ENCODE results near the gene AIRE. TPM values are rescaled to one million over a fixed set of nuclear protein-coding genes. Genes with fewer than 3 reads are reported as not detected.
"Not testable (repeated sequence)": the region's sequence is repeated elsewhere in the genome, so short reads cannot be mapped to it uniquely, and the experiment has no call there.

Gene AIRE
- total RNA-seq, 2 experiments from 2014 or later = not detected

- intact Hi-C loops (cut with DNase I, micrococcal nuclease) = loop anchor here (2.0 to 10.0 kb wide), 6 partner anchors 141 to 1889 kb away; partner anchors contain the start of genes PKNOX1 (in 2 of the 2) and LSS (in 1 of the 2)
- no peak overlapping the region for H3K27ac Mint-ChIP-seq
- H3K4me1 Mint-ChIP-seq = peaks cover 18% of the 10 kb centered on the region
- H3K36me3 Mint-ChIP-seq (ENCODE audit: low read depth) = peaks cover 2% of the 10 kb centered on the region
- no peaks in the 10 kb centered on the region for H3K9me3 Mint-ChIP-seq (ENCODE audit: low read depth)
- peak overlapping the region; percentile 13 for H3K4me3 Mint-ChIP-seq
- ATAC-seq = peak; percentile 13
- ChIA-PET CTCF (interaction anchor here (0.7 to 1.5 kb wide), 4 partner anchors 37 to 152 kb away, joined by 3 to 4 read pairs (median 3); no protein-coding TSS in a partner anchor), POLR2A (interaction anchor here (0.7 kb wide), 1 partner anchor 10 kb away, joined by 3 read pairs; no protein-coding TSS in a partner anchor)
- H3K27me3 Mint-ChIP-seq = no peaks in the 10 kb centered on the region
- DNase-seq = peak; percentile 64
Observed at GRCh38 chr21:44337941-44338895, 52.5 kb downstream of the AIRE start.

- DNase-seq (peak; percentile 97), ATAC-seq (peak; percentile 97)
- intact Hi-C loops (cut with DNase I, micrococcal nuclease) = loop anchor here (1.0 to 10.0 kb wide), 14 partner anchors 40 to 1888 kb away; partner anchors contain the start of genes PKNOX1 (in 2 of the 2), LRRC3 (in 1 of the 2), LSS (in 1 of the 2) and PTTG1IP (in 1 of the 2)
- Mint-ChIP-seq H3K9me3 (ENCODE audit: low read depth) (no peaks in the 10 kb centered on the region), H3K4me1 (peaks cover 18% of the 10 kb centered on the region), H3K27me3 (no peaks in the 10 kb centered on the region), H3K4me3 (peak within 1 kb of the TSS; percentile 96), H3K27ac (peak within 1 kb of the TSS; percentile 98), H3K36me3 (ENCODE audit: low read depth) (peaks cover 2% of the 10 kb centered on the region)
- ChIA-PET POLR2A (interaction anchor here (0.7 kb wide), 1 partner anchor 8 kb away, joined by 3 read pairs; no protein-coding TSS in a partner anchor), CTCF (interaction anchor here (0.7 to 1.5 kb wide), 6 partner anchors 38 to 536 kb away, joined by 3 to 4 read pairs (median 3); no protein-coding TSS in a partner anchor)
Observed at GRCh38 chr21:44338971-44339910, 53.6 kb downstream of the AIRE start, which contains the start of gene CFAP410. TSS of gene CFAP410 (minus strand) at chr21:44339390. CDS start at chr21:44339194, 196 bp downstream.

- H3K27ac Mint-ChIP-seq; intact Hi-C loops (cut with DNase I, micrococcal nuclease); H3K4me3 Mint-ChIP-seq; ATAC-seq; DNase-seq; H3K36me3 Mint-ChIP-seq (ENCODE audit: low read depth); H3K9me3 Mint-ChIP-seq (ENCODE audit: low read depth); H3K27me3 Mint-ChIP-seq: not testable (repeated sequence)
- peaks cover 18% of the 10 kb centered on the region for H3K4me1 Mint-ChIP-seq
- CTCF ChIA-PET = interaction anchor here (0.6 to 2.4 kb wide), 3 partner anchors 12 to 80 kb away, joined by 3 to 9 read pairs (median 3); partner anchors contain the start of gene TRPM2
- POLR2A ChIA-PET = interaction anchor here (1.3 kb wide), 1 partner anchor 88 kb away, joined by 3 read pairs; no protein-coding TSS in a partner anchor
Observed at GRCh38 chr21:44341726-44342458, 56.2 kb downstream of the AIRE start.

- H3K27me3 Mint-ChIP-seq; POLR2A ChIA-PET; H3K36me3 Mint-ChIP-seq (ENCODE audit: low read depth); H3K4me3 Mint-ChIP-seq; DNase-seq; H3K9me3 Mint-ChIP-seq (ENCODE audit: low read depth); ATAC-seq; H3K27ac Mint-ChIP-seq; intact Hi-C loops (cut with DNase I, micrococcal nuclease): not testable (repeated sequence)
- H3K4me1 Mint-ChIP-seq = peaks cover 14% of the 10 kb centered on the region
- CTCF ChIA-PET = interaction anchor here (0.5 to 2.4 kb wide), 2 partner anchors 10 to 52 kb away, joined by 3 to 9 read pairs; partner anchors contain the start of gene TRPM2
Observed at GRCh38 chr21:44342981-44343380, 57.3 kb downstream of the AIRE start.

GRCh38 chr21:44344541-44345183 is 59.0 kb downstream of the AIRE start:
- intact Hi-C loops (cut with DNase I, micrococcal nuclease) = no loop called here
- Mint-ChIP-seq H3K4me3 (no peak overlapping the region), H3K9me3 (ENCODE audit: low read depth) (no peaks in the 10 kb centered on the region), H3K27ac (no peak overlapping the region), H3K27me3 (peaks cover 5% of the 10 kb centered on the region), H3K36me3 (ENCODE audit: low read depth) (no peaks in the 10 kb centered on the region), H3K4me1 (peaks cover 9% of the 10 kb centered on the region)
- ChIA-PET POLR2A (no interaction called here), CTCF (interaction anchor here (0.6 to 2.4 kb wide), 2 partner anchors 9 to 154 kb away, joined by 3 to 9 read pairs; partner anchors contain the start of gene TRPM2)
- DNase-seq = no peak
- no peak for ATAC-seq

- POLR2A ChIA-PET = no interaction called here
- CTCF ChIA-PET = no interaction called here
- Mint-ChIP-seq H3K4me3 (no peak overlapping the region), H3K27me3 (peaks cover 5% of the 10 kb centered on the region), H3K4me1 (peaks cover 2% of the 10 kb centered on the region), H3K9me3 (ENCODE audit: low read depth) (no peaks in the 10 kb centered on the region), H3K36me3 (ENCODE audit: low read depth) (no peaks in the 10 kb centered on the region), H3K27ac (no peak overlapping the region)
- DNase-seq = no peak
- intact Hi-C loops (cut with DNase I, micrococcal nuclease) = no loop called here
- no peak for ATAC-seq
Observed at GRCh38 chr21:44345495-44345894, 59.8 kb downstream of the AIRE start.

- intact Hi-C loops (cut with DNase I, micrococcal nuclease) = no loop called here
- CTCF ChIA-PET = no interaction called here
- Mint-ChIP-seq H3K36me3 (ENCODE audit: low read depth) (no peaks in the 10 kb centered on the region), H3K27ac (no peak overlapping the region), H3K4me1 (peaks cover 8% of the 10 kb centered on the region), H3K27me3 (peaks cover 8% of the 10 kb centered on the region), H3K4me3 (no peak overlapping the region), H3K9me3 (ENCODE audit: low read depth) (no peaks in the 10 kb centered on the region)
- POLR2A ChIA-PET = interaction anchor here (0.6 kb wide), 1 partner anchor 9 kb away, joined by 3 read pairs; no protein-coding TSS in a partner anchor
- ATAC-seq = no peak
- DNase-seq = no peak
Observed at GRCh38 chr21:44347911-44348451, 62.3 kb downstream of the AIRE start.

Other genes with a start within 250 kb of the AIRE start
- 10 to 100 TPM; 28.9 to 54.1 TPM for gene PWP2, start 178.5 kb upstream of the AIRE start, total RNA-seq
- 10 to 100 TPM; 30.3 to 43.2 TPM for gene GATD3, start 152.2 kb upstream of the AIRE start, total RNA-seq
- gene ICOSLG, start 44.9 kb upstream of the AIRE start, total RNA-seq = 1 to 10 TPM; 2.4 to 2.8 TPM
- not detected for gene DNMT3L, start 24.0 kb upstream of the AIRE start, total RNA-seq
- gene PFKL, start 14.2 kb downstream of the AIRE start, total RNA-seq = 100 to 1,000 TPM; 167 to 202 TPM
- gene CFAP410, start 53.5 kb downstream of the AIRE start, total RNA-seq = 10 to 100 TPM in 1 of 2 experiments, 1 to 10 TPM in 1; 7.3 to 11.4 TPM
- 1 to 10 TPM; 1.5 to 1.7 TPM for gene TRPM2, start 67.7 kb downstream of the AIRE start, total RNA-seq
- gene LRRC3, start 169.6 kb downstream of the AIRE start, total RNA-seq = 1 to 10 TPM; 2.7 to 2.9 TPM

Measured in activated CD4-positive, alpha-beta T cell treated with anti-CD3 and anti-CD28 coated beads for 36 hours (primary cell).